GM21381 (cell line): Measurements from ENCODE around the gene EFCAB14.
"Not testable (repeated sequence)": the region's sequence is repeated elsewhere in the genome, so short reads cannot be mapped to it uniquely, and the experiment has no call there.

Source experiments
- ATAC-seq: cut with Tn5 transposase; IDR thresholded peaks from one replicate; pipeline ENCODE4 v1.9.1; 2021; ENCODE audit warnings: mild to moderate bottlenecking, moderate library complexity; ENCODE audit not compliant: unreplicated experiment

Gene EFCAB14, protein sequence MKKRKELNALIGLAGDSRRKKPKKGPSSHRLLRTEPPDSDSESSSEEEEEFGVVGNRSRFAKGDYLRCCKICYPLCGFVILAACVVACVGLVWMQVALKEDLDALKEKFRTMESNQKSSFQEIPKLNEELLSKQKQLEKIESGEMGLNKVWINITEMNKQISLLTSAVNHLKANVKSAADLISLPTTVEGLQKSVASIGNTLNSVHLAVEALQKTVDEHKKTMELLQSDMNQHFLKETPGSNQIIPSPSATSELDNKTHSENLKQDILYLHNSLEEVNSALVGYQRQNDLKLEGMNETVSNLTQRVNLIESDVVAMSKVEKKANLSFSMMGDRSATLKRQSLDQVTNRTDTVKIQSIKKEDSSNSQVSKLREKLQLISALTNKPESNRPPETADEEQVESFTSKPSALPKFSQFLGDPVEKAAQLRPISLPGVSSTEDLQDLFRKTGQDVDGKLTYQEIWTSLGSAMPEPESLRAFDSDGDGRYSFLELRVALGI

DNA sequence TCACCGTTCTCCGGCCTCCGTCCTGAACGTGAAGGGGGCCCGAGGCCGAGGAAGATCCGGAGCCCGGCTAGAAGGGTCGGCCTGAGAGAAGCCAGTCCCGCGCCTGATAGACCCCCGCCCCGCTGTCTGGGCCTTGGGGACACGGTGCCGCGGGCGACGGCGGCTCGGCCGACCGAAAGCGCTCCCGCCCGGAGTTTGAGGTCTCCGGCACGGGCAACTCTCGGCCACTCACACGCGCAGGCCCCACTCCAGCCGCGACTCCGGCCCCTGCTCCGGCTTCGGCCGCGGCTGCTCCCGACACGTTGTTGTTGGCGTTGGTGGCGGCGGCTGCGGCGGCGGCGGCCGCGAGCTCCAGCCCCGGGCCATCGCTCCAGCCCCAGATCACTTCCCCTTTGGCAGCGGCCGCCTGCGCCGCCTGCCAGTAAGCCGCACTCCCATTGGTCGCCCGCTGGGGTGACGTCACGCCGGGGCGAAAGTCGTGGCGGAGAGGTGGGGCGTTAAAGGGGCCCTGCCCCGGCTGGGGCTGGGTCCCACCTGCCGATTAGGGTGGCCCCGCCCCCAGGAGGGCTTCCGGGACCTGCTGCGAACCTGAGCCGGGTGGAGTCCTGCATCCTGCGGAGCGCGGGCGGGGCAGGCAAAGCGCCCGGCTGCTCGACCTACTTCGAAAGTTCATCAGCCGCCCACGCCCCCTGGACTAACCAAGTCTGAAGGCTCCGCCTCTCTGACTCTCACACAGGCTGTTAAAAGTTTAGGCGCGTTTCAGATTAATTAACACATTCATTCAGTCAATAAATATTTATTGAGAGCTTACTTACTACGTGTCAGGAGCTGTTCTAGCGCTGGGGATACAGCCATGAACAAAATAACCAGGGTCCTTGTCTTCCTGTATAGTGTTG is at the start of gene EFCAB14:
Gene EFCAB14 (minus strand): TSS at position 388 of the 896 bp plus-strand sequence. CDS start 1,027 bp downstream, outside the sequence.
- peak; percentile 98 for ATAC-seq

DNA sequence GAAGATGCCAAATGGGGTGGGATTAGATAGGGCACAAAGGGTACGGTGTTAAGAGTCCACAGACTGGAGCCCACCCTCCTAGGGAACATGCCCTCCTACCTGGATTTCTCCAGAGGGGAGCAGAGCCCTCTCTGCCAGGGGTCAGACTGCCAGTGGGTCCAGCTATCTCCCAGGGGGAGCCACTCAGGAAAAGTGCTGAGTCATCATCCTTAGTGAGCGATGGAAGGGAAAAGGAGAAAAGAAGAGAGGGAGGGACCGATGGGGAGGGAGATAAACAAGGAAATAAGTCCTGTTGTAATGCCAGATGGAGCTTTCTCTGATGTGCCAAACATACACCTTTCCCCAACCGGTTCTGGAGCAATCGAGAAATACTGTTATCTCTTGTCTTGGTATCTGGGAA is 49.5 kb upstream of the EFCAB14 start:
- no peak for ATAC-seq

DNA sequence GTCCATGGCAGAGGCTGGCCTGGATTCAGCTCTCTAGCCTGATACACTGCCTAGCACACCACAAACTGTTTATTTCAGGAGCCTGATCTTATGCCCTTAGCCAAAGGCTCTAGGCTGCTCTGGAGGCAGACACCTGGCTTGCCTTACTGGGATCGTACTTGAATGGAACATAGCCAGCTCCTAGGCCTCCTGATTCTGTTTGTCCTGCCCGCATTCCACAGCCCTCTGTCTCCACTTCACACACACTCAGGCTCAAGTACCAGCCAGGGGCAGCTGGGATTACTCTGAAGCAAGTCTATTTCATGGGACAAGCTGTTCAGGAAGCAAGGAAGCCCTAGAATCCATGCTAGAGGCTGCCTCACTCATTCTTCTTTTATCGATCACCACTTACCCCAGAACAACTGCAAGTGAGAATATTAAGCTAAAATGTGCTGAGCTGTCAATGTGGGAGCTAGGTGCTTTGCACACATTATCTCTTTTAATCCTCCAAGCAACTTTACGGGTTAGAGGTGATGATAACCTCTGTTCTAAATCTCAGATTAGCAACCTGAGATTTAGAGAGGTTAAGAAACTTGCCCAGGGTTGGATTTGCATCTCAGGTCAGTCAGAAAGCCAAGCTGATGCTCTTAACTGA is 48.9 kb upstream of the EFCAB14 start:
- ATAC-seq: no peak

DNA sequence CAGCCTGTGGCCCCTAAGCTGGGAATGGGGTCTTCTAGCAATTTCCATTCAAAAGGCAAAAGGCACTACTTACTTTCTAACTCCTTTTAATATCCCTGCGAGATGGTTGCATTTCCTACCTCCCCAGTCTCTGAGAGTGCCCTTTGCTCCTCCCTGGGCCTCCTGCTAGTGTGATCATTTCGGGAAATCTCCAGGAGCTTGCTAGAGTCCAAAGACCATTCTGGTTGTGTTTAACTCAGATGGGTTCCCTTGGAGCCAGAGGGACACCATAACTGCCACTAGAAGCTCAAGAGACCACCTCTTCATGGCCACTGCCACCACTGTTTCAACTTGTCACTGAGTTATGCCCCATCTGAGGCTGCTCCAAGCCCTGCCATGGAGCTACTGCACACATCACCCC is 45.5 kb upstream of the EFCAB14 start:
- ATAC-seq: no peak

DNA sequence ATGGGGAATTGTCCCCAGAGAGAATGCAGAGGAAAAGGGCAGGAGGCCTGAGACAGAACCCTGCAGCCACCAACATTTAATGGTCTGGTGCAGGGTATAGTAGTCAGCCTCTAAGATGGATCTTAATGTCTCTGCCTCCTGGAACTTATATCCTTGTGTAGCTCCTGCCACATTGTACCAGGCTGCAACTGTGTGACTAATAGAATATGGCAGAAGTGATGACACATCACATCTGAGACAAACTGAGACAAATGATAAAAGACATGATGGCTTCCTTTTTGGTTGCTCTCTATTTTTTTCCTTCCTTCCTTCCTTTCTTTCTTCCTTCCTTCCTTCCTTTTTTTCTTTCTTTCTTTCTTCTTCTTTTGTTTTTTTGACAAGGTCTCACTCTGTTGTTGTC is 42.8 kb upstream of the EFCAB14 start:
- ATAC-seq: no peak

DNA sequence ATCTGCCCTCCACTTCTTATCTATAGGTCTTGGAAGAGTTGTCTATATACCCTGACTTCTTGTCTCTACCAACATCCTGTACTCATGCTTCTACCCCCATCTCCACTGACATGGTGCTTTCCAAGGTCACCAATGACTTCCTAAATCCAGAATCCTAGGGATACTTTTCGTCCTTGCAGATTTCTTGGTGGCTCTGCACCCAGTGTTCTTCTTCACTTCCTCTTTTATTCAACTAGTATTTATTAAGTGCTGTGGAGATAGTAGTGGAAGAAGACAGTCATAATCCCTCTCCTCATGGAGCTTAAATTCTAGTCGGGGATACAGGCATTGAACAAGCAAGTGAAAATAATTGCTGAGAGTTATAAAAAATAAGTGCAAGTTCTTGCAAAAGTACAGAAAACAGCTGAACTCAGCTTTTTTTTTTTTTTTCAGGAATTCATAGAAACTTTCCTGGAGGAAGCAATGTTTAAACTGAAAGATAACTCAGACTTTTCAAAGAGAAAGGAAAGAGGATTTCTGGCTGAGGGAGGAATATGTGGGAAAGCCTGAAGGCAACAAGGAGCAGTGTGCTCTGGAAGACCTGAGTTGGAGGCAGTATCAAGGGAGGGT is 41.7 kb upstream of the EFCAB14 start:
- no peak for ATAC-seq

DNA sequence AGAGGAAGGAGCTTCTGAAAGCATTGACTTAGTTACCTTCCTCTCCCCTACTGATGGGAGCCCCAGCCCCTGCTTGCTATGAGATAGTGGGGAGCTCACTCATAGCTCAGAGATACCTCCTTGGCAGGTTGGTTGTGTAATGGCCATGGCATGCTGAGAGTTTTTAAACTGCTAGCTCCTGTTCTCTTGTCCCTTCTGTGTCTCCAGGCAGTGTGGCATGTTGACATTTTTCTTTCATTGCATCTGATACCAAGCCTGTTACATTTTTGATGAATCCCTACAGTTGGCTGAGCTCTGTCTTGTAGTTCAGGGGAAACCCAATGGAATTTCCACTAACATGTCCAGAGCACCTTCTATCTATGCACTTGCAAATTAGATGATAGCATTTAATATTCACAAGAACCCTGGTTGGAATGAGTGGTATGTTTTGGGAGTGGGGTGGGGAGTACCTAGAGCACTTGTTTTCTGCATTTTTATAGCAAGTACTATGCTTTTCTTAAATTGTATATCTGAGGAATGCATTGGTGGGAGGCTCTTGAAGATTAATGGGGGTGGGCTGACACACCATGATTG is 39.1 kb upstream of the EFCAB14 start:
- ATAC-seq: no peak

DNA sequence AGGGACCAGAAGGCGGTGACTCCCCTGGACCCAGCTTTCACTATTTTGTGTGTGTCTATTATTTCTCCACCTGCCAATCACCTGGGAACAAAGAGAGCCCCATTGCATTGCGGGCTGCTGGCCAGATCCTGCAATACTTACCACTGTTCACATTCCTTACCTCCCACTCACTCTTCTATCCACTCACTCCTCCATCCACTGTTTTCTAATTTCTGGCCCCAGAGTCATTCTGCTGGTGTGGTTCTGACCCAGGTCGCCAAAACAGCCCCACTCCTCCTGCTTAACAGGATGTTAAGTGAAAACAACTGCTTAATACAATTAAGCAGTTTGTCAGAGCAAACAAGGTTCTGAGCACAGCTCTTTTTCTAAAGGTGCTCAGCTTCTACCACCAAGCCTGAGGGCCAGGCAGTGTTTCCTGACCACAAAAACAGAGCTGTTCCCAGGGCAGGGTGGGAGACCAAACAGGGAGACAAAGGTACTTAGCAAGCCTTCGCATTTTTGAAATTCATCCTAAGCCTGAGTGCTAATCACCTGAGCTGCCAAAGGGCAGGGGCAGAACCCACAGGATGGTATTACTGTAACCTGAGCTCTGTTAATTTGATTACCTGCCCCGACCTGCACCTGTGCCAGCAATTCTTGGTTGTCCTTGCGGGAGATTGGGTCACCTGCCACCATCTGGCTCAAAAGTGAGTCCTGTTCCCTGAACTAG is 38.5 kb upstream of the EFCAB14 start:
- ATAC-seq: no peak

DNA sequence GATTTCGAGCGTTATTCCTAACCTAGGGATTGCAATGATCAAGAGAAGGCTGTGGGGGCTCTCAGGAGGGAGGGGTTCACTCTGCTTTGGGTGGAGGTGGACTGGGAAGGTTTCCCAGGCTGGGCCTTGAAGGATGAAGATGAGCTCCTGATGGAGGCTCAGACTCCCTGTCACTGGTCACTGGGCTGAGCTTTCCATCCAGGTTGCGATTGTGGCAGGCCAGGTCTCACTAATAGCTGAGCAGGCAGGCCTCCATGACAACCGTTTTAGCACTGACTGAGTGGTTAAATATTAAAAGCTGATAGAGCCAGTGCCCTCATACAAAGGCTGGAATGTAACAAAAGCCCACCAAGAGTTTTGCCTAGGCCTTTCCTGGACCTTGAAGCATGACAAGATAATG is 36.2 kb upstream of the EFCAB14 start:
- ATAC-seq: no peak

DNA sequence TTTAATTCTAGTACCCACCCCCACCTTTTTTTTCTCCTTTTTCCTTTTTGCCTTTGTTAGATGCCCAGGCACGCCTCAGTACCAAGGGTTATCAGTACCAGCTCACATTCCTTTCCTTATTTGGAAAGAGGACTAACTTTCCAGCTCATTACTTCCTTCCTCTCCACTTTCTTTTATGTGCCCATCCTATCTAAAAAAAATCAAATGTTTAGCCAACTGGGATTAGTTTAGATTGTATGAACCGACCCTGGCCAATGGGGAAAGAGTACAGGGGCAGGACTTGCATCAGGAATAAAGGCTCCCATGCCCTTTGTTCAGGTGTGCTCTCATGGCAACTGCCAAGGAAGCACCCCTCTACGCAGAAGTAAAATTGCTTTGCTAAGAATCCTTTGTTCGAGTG is 35.8 kb upstream of the EFCAB14 start:
- not testable (repeated sequence) for ATAC-seq

DNA sequence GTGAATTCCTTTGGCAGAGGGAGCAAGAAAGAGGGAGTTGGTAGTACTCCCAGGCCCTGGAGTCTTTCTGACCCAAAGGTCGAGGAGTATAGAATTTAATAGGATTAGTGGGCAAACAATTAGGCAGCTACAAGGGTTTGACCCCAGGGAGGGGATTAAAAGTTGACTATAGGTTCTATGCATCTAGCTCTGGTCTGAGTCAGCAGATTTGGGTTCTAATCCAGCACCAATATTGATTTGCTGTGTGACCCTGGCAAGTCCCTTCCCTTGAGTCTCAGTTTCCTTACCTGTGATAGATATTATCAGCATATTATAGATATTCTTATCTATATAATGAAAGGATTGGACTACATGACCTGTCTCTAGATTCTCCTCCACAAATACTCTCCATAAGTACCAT is 35.1 kb upstream of the EFCAB14 start:
- no peak for ATAC-seq

DNA sequence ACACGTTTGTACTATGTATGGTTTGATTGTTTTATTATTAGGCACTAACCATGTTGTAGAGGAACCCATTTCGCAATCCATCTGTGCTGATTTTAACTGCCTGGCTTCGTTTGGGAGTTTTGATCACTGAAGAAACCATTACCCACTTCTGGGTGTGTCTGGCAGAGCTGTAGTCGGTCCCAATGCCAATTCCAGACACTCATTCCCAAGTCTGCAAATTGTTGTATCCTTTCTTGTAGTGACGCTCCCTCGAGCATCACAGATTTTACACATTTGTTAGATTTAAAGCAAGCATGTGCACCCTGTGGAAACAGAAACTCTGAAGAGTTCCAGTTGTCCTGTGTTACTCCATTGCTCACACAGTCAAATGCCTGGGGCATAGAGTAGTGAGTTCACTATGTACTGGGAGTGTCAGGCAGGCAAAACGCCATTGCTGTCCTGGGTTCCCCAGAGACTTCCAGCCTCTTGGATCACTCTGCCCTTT is 31.0 kb upstream of the EFCAB14 start:
- no peak for ATAC-seq

DNA sequence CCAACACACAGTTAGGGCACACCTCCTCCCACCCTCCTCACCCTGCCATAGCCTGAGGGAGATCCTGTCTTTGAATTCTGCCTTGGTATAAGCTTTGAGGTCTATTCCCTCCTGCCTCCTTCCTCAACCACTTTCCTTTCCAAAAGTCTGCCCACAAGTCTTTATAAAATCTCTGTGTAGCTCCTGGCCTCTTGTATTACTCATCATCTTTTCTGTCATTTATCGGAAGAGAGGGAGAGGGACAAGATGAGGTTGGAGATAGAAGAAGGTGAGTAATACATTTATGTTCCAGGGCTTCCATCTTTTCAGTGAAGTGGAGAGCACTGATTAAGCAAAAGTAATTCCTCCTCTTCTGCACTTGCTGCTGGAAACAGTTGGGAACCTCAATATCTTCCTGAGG is 30.5 kb upstream of the EFCAB14 start:
- ATAC-seq: no peak

DNA sequence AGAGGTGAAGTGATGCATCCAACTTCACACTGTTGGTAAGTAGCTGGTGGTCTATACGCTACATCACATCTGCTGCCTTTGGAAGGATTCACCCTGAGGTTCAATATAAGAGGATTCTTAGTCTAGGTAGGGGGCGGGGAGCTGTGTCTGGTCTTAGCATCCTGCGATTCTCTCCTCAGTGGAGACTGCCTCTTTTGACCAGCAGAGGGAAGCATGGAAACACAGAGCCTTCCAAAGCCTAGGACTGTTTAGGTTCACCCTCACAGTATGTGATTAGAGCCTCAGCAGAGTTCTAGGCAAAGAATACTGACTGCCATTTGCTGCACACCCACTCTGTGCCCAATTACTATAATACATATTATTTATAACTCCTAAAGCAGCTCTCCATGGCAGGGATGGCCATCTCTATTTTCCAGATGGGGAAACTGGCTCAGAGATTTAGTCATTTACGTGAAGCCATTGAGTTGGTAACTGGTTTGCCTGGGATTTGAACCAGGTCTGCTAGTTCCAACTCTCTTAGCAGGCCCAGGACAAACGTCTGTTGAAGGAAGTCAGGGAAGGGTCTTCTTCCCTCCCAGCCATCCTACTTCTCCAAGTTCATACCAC is 28.9 kb upstream of the EFCAB14 start:
- no peak for ATAC-seq

DNA sequence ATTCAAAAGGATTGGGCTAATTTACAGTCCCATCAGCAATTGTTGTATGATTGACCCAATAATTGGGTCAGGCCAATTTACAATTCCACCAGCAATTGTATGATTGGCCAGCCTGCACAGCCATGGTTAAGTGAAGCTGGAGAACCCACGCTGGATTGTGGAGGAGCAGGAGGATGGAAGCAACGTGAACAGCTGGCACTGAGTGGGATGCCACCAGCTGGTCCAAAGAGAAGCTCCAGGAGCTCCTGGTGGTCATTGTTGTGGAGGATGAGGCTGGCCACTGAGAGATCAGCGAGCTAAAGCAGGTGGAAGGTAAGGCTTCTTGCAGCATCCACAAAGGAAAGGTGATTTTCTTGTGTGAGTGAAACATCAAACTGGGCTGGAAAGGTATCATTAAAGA is 23.2 kb upstream of the EFCAB14 start:
- ATAC-seq: no peak

DNA sequence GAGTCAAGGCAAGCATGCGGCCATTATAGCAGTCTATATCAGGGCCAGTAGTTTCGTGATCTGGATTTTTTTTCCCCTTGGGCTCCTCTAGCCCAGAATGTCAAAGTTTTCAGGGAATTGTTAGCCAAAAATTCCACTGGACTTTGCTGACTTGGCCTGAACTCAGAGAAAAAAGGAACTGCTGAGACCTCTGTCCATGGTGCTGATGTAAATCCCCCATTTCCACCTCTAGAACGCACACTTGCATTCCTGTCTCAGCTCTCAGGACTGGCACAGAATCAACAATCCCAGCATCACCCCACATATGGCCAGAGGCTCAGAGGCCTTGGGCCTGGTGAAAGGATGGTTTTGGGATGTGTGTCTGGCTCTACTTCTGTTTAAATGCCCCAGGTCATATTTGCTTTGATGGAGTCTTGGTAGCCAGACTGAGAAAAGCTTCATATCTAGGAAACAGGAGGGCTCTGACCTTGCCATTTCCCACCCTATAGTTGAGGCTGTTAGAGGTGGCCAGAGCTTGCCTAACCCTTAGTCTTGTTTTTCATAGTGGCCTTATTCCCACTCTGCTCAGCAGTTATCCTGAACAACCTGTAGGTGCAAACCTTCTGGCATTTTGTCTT is 16.9 kb upstream of the EFCAB14 start:
- ATAC-seq: no peak

DNA sequence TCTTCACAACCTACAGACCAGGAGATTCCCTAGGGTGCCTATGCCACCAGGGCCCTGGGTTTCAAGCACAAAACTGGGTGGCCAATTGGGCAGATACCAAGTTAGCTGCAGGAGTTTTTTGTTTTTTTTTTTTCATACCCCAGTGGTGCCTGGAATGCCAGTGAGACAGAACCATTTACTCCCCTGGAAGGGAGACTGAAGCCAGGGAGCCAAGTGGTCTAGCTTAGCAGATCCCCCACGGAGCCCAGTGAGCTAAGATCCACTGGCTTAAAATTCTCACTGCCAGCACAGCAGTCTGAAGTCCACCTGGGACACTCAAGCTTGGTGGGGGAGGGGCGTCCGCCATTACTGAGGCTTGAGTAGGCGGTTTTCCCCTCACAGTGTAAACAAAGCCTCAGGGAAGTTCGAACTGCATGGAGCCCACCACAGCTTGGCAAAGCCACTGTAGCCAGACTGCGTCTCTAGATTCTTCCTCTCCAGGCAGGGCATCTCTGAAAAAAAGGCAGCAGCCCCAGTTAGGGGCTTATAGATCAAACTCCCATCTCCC is 9.5 kb upstream of the EFCAB14 start:
- not testable (repeated sequence) for ATAC-seq

DNA sequence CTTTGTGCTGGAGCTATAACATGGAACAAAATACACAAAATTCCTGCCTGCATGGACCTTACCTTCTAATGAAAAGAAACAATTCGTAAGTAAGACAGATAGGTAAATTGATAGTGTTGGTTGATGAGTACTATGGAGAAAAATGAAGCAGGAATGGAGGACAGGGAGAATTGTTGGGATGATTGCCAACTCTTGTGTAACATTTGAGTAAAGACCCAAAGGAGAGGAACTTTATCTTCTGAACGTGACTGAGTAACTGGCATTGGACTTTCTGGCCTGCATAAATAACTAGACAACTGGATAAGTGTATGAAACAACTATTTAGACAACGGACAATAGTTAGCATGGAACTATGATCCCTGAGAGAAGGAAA is 6.8 kb upstream of the EFCAB14 start:
- ATAC-seq: no peak
